Esophagus squamous epithelium (tissue), 4 donors: Measurements from ENCODE around the gene METTL22.

ENCODE experiments used
- CTCF ChIP-seq, 6 experiments: fragments of 450-650 bp in 4 of 6; fragments of 200-600 bp in 2 of 6; sonication (generic) in 2 of 6; IDR thresholded peaks; one replicate each; pipeline ENCODE4 v1.5.1; 2016 to 2019; ENCODE audit warnings: antibody characterized with exemption in 6 of 6, mild to moderate bottlenecking in 4 of 6, moderate library complexity in 4 of 6
- POLR2A ChIP-seq, 4 donors: fragments of 450-650 bp; IDR thresholded peaks; one replicate each; pipeline ENCODE4 v1.6.1; 2017; ENCODE audit warnings: antibody characterized with exemption in 4 of 4, mild to moderate bottlenecking in 4 of 4, moderate library complexity in 3 of 4

GRCh38 chr16:8631818-8632465 is 10.4 kb downstream of the METTL22 start:
- TF ChIP-seq CTCF (IDR thresholded peaks at IDR 0.05), result no peak
- no peak for TF ChIP-seq POLR2A (IDR thresholded peaks at IDR 0.05)
